SW 1271 (cell line): Measurements from ENCODE around the gene ROR1.

Source experiments
- DNase-seq, 2 experiments: peaks; one replicate each; lab custom pipeline; 2025; lab: John Stamatoyannopoulos, UW

Gene ROR1

GRCh38 chr1:63773815-63774616 is at the start of gene ROR1:
ROR1 (plus strand) TSS chr1:63774017.
- peak; percentile 43 to 73 for DNase-seq

GRCh38 chr1:63724375-63724899 is 49.4 kb upstream of the ROR1 start:
- no peak for DNase-seq

- no peak for DNase-seq
Measured at GRCh38 chr1:63728611-63729226, 45.1 kb upstream of the ROR1 start.

- DNase-seq, result no peak
Measured at GRCh38 chr1:63729227-63729620, 44.6 kb upstream of the ROR1 start.

GRCh38 chr1:63730211-63730610 is 43.6 kb upstream of the ROR1 start:
- peak in 1 of 2 experiments; percentile 37 for DNase-seq

GRCh38 chr1:63731117-63732043 is 42.4 kb upstream of the ROR1 start:
- DNase-seq, result peak; percentile 70 to 90

- DNase-seq, result peak in 1 of 2 experiments; percentile 9
Measured at GRCh38 chr1:63732666-63733065, 41.2 kb upstream of the ROR1 start.

GRCh38 chr1:63738772-63739171 is 35.0 kb upstream of the ROR1 start:
- DNase-seq, result no peak

GRCh38 chr1:63739452-63739851 is 34.4 kb upstream of the ROR1 start:
- DNase-seq, result no peak

GRCh38 chr1:63740432-63740831 is 33.4 kb upstream of the ROR1 start:
- DNase-seq, result no peak

GRCh38 chr1:63742526-63742925 is 31.3 kb upstream of the ROR1 start:
- DNase-seq, result no peak

- DNase-seq, result no peak
Measured at GRCh38 chr1:63743781-63744180, 30.0 kb upstream of the ROR1 start.

GRCh38 chr1:63746129-63746864 is 27.5 kb upstream of the ROR1 start:
- DNase-seq, result no peak

GRCh38 chr1:63747445-63747844 is 26.4 kb upstream of the ROR1 start:
- DNase-seq, result no peak

GRCh38 chr1:63748046-63748580 is 25.7 kb upstream of the ROR1 start:
- DNase-seq, result no peak

GRCh38 chr1:63748641-63749040 is 25.2 kb upstream of the ROR1 start:
- no peak for DNase-seq

- no peak for DNase-seq
Measured at GRCh38 chr1:63750721-63751120, 23.1 kb upstream of the ROR1 start.

GRCh38 chr1:63752176-63752575 is 21.6 kb upstream of the ROR1 start:
- no peak for DNase-seq

GRCh38 chr1:63753591-63753990 is 20.2 kb upstream of the ROR1 start:
- DNase-seq, result no peak

GRCh38 chr1:63756839-63757238 is 17.0 kb upstream of the ROR1 start:
- DNase-seq, result no peak

- no peak for DNase-seq
Measured at GRCh38 chr1:63757334-63757733, 16.5 kb upstream of the ROR1 start.
